NCI-H128 (cell line): ENCODE measurements around the gene GABRR1.
A peak's percentile ranks its signal among the peaks of the same experiment; 100 is the strongest.
"Not testable (repeated sequence)": the region's sequence is repeated elsewhere in the genome, so short reads cannot be mapped to it uniquely, and the experiment has no call there.

Source experiments
- DNase-seq: peaks from one replicate; lab custom pipeline; 2025; ENCODE audit not compliant: unreplicated experiment; lab: John Stamatoyannopoulos, UW

Gene GABRR1

DNA sequence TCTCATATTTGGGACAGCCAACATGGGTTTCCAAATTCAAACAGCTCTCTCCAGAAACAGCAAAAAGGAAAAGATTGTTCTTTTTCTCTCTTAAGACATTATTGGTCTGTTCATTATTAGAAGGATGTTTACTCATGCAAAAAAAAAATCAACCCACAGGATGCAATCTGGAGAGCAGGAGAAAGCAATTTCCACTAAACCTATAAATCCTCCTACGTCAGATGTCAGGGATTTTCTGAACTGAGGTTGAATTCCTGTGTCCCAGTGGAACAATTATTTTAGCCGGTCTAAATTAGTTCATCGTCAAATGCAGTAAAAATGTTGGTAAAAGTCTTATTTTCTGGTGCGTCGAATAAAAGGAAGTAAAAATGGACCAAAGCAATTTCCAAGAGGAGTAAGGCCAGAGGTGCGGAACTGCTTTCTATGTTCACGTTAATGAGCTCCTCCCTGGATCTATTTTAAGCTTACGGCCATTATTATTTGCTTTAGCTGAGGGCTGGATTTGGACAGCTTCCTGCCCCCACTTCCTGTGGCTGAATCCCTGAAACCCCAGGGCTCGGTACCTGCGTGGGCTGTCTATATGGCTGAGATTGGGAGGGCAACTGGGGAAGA lies at the start of gene GABRR1:
GABRR1 (minus strand) TSS at position 60 of the 612 bp plus-strand sequence; CDS start at position 24, 36 bp downstream.
- no peak for DNase-seq

DNA sequence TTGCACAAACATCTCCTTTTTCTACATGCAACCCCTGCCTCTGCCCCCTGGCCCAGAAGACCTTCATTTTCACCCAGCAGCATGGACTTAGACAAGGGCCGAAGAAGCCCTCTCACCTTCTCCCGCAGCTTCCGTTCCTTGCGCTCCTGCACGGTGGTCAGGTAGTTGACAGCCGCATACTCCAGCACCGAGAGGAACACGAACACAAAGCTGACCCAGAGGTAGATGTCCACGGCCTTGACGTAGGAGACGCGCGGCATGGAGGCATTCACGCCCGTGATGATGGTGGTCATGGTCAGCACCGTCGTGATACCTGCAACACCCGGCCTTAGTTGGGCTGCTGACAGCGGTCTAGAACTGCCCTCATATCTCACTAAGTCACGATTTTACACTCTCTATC lies 47.1 kb upstream of the GABRR1 start:
- DNase-seq = no peak

DNA sequence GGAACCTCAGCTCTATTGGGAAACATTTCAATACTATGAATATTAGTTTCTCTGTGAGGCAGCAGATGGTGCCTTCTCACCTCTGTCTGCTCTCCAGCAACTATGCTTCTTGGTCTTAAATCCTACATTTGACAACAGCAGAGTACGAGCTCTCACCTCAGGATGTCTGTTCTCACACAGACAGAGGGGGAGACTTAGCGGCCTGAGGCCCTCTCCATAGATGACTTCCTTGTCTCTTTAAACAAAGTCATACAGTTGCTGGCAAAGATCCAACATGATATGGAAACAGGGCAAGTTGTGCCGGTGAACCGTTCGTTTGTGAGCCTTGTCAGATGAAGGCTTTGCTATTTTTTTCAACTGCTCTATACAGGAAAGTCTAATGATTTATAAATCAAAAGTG lies 43.7 kb upstream of the GABRR1 start:
- peak; percentile 1 for DNase-seq

DNA sequence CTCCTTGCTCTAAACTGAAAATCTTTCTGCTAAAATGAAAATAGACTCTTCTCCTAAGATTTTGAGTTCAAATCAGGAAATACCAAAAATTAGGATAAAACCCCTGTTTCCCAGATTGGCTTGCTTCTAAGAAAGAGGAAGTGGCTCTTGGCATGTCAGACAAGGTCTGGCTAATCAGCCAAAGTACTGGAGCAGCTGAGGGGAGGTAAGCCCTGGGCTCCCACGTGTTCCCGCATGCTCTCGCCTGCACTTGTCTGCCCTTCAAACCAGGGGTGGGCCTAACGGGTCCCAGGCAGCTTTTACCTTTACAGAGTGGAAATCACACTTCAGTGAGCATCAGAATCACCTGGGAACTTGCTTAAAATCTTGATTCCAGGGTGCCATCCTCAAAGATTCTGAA lies 43.2 kb upstream of the GABRR1 start:
- no peak for DNase-seq

DNA sequence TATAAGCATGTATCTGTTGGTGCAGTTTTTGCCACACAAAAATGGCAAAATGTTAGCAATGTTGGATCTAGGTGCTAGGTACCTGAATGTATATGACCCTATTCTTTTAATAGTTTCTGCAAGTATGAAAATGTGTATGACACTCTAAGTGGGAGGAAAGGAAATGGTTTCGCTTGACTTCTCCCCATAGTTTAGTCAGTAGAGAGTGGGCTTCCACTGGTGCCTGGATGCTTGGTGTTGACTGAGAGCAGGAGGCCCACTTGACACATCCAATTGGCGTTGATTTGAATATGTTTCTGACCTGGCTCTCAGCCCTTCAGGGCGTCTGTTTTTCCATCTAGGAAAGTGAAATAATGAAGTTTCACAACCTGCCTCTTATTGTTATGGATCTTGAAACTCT lies 41.8 kb upstream of the GABRR1 start:
- DNase-seq = no peak

DNA sequence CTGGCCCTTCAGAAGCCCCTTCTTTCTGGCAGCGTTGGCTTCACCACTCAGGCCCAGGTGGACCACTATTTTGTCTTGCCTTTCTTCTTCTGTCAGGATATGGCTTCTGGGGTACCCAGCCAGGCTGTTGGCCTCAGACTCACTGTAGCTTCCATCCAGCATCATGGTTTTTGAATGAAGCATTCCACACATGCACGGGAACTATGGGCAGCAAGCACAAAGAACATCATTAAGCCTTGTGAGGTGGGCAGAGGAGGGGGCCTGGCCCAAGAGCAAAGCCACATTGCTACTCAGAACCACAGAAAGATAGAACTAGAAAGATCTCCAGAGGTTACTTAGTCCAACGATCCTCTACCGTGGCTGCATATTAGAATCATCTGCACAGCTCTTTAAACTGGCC lies 40.6 kb upstream of the GABRR1 start:
- DNase-seq = no peak

DNA sequence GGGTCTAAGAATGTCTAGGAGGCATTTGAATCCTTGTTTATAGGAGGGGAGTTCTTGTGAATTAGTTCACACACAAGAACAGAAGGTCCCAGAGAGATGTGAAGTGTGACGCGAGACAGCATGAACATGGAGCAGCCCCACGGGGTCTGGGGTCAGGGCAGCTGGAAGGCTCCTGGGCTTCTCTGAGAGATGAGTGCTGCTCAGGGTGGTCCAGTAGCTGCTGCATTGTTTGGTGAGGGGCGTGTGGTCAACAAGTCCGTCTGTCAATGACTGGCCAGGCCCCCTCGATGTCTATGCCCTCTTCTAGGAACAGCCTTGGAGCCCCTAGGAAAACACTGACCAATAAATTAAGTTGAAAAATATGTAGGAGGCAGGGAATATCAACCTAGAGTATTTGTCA lies 40.2 kb upstream of the GABRR1 start:
- DNase-seq = no peak

DNA sequence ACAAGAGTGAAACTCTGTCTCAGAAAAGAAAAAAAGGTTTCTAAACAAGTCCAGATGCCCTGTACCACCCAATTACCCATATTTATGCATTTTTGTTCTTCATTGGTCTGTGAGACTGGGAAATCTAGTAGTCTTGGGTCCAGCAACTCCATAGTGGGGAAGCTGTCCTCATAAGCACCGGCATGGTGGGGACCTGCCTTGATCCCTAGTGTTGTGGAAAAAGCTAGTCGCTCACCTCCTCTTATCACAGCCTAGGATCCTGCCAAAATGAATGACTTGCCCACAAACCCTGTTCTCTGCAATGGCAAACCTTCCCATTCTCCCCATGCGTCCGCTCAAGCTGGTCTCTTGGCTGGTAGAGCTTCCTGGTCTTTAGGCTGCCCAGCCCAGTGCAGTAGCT lies 38.3 kb upstream of the GABRR1 start:
- no peak for DNase-seq

DNA sequence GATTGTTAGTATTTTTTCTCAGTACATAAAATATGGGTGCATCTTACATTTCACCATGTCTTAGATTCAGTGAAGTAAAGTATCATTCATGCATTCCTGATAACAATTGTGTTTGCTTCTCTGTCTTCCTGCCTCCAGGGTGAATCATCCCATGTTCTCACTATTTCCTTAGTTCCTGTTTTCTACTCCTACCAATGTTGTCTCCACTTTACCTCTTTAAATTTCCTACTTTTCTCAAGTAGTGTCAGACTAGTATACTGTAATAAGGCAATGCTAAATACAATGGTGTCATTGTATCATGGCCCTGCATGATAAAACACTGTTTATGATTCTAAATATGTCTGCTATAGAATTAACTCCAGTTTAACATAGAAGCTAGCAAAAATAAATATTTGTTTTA lies 37.4 kb upstream of the GABRR1 start:
- DNase-seq = no peak

DNA sequence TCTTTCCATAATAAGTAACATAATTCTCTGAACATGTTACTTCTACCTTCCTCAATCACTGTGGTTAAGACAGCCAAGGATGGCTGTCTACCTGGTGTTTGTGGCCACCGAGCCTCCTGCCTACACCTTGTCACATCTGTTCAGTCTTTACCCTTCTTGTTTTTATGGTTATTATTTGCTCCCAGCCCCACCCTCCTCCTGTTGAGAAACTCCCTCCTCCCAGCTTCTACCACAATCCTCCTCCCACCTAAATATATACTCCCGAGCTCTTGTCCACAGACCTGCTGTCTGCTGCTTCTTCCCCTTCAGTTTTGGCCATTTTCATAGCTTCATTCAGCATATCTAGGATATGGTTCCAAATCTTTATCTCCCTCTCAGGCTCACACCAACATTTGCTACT lies 35.7 kb upstream of the GABRR1 start:
- no peak for DNase-seq

DNA sequence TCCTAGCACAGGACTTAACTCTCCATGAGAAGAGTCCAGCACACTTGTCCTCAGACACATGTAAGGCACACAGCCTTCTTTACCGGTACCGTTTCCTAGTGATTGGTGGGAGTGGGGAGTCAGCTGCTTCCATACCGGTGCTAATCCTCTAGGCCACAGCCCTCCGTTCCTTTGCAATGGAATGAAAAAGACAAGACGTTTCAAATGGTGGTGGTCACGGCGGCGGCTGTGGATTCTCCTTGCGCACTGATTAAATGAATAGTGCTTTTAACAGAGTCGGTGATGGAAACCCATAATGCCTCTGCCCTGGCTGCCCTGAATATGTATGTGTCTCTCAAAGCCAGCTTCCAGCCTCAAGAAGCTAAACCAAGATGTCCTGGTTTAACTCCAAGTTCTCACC lies 34.8 kb upstream of the GABRR1 start:
- no peak for DNase-seq

DNA sequence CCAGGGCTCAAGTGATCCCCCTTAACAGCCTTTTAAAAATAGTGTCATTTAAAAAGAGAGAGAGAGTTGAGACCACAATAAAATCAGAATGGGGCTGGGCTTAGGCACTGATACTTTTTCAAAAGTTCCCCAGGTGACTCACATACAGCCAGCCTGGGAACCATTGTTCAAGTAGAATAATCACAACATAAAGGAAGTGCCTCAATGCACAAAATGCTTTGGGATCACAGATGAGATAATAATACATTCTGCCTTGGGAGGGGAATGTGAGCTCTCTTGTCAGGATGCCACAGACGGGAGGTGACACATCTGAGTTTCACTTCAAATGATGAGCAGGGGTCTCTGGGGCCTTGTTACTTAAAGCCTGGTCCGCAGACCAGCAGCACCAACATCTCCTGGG lies 34.0 kb upstream of the GABRR1 start:
- no peak for DNase-seq

DNA sequence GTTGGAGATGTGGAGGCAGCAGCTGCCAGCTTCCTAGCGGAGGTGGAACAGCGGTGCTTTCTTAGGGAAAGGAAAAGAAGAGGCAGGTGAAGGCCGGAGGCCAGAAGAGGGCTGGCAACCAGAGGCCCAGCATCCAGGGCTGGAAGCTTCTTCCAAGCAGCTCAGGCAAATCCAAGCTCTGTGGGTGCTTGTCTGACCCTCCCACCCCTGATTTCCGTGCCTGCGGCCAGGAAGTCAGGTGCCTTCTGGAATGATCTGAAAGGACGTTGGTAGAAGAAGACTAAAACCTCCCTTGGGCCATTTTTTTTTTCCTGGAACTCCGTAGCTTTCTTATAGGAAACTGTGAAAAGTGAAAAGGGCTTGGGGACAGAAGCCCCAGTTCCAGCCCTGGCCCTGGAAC lies 33.1 kb upstream of the GABRR1 start:
- no peak for DNase-seq

DNA sequence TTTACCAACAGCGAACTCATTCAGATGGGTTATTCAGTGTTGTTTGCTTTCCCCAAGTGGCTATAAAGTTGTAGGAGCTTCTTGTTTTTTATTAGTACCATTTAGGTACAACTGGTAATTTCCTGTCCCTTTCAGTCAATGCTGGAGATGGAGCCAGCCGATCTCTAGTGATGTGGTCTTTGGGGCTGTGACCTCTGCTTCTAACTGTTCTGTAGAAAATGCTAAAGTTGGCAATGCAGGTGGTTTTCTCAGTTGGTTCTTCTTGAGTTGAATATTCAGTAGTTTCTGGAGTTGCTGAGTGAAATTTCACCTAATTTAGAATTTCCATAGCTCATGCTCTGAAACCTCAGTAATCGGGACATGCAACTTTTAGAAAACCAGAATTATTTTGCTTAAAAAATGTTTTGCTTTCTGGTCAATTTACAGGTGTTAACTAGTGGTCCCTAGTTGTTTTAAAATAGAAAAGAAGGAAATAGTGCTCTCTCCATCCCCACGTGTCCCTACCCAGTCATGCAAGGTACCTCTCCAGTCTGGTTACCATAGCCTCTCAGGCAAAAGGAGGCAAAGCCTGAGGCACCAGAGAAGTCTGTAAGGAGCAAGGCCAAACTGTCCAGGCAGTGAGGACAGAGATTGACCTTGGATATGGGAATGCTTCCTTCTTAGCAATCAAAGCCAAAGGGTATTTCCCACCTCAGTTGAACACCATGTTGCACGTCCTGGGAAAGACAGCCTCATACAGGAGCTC lies 27.3 kb upstream of the GABRR1 start:
- DNase-seq = no peak

DNA sequence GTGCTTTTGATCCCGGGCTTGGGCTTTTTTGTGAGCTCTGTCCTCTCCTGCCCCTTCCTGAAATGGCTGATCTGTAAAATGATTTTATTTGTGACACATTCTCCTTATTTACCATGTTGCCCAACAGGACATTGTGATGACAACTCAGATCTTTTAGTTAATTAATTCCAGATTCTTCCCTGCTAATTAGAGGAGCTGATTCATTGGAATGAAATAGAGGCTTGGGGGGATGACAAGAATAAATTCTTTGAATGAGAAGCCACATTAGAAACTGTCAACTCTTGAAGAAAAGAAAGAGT lies 26.1 kb upstream of the GABRR1 start:
- no peak for DNase-seq

DNA sequence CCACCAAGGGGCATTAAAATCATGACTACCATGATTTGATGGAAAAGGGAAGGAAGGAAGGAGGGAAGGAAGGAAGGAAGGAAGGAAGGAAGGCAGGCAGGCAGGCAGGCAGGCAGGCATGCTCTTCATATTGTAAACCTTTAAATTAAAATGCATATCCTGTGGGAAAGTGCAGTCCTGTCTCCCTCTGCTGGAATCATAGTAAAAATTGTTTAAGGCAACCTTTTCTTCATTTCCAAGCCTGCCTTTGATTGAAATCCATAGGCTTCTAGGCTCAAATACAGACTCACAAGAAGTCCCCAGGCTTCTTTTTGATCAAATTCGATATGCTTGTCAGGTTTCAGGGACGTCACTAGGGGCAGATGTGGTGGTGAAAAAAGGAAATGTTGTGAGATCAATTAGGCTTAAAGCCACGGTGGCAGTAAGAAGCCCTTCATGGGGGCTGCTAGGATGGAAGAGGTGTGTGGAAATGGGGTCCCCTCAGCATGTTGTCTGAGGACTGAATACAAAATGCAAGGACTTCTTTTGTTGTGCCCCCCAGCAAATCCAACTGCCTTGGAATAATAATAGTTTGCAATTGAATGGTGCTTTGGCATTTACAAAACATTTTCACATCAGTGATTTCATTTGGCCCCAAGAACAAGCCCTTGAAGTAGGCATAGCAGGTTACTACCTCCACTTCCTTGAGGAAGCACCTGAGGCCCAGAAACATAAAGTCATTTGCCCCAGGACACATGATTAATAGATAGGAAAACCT lies 25.6 kb upstream of the GABRR1 start:
- peak; percentile 20 for DNase-seq

DNA sequence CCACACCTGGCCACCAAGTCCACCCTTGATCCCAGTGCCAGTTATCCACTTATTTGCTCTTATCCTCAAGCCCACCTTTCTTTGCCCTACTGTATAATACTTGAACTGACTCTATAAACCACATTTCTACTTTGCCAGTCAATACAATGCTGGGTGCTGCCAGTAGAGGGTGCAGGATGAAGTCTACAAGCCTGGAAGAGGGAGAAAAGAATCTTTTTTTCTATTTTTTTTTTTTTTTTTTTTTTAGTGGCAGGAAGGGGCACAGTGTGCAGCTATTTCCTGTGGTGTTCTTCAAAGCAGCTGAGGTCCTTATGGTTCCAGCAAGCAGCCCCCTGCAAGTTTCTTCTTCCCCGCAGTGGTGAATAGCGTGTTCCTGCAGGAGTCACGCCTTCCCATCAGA lies 22.2 kb upstream of the GABRR1 start:
- no peak for DNase-seq

DNA sequence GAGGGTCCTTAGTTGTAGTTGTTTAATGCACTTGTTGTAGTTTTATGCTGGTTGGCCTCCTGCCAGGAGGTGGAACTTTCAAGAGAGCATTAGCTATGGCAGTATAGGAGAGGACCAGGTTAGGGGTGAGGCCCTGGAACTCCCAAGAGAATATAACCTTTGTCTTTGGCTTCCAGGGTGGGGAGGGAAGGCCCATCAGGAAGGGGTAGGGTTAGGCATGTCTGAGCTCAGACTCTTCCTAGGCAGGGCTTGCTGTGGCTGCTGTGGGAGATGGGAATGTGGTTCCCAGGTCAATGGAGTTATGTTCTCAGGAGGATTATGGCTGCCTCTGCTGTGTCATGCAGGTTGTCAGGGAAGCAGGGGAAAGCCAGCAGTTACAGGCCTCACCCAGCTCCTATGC lies 20.0 kb upstream of the GABRR1 start:
- no peak for DNase-seq

DNA sequence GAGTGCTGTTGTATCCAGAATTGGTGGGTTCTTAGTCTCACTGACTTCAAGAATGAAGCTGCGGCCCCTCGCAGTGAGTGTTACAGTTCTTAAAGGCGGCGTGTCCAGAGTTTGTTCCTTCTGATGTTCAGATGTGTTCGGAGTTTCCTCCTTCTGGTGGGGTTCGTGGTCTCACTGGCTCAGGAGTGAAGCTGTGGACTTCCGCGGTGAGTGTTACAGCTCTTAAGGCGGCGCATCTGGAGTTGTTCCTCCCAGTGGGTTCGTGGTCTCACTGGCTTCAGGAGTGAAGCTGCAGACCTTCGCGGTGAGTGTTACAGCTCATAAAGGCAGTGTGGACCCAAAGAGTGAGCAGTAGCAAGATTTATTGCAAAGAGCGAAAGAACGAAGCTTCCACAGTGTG lies 16.4 kb upstream of the GABRR1 start:
- DNase-seq = not testable (repeated sequence)

DNA sequence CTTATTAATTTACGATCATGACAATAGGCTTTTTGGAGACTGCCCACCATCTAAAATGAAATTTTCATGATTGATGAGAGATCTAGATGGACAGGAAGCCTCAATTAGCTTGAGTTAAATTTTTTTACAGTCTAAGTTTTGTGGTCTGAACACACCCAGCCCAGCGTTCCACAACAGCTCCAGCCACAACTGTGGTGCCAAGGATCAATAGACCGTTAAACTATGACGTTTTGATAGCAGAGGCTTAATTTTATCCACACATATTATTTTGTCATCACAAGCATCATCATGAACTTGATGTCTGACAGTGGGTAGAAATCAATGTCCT lies 5.5 kb upstream of the GABRR1 start:
- no peak for DNase-seq

DNA sequence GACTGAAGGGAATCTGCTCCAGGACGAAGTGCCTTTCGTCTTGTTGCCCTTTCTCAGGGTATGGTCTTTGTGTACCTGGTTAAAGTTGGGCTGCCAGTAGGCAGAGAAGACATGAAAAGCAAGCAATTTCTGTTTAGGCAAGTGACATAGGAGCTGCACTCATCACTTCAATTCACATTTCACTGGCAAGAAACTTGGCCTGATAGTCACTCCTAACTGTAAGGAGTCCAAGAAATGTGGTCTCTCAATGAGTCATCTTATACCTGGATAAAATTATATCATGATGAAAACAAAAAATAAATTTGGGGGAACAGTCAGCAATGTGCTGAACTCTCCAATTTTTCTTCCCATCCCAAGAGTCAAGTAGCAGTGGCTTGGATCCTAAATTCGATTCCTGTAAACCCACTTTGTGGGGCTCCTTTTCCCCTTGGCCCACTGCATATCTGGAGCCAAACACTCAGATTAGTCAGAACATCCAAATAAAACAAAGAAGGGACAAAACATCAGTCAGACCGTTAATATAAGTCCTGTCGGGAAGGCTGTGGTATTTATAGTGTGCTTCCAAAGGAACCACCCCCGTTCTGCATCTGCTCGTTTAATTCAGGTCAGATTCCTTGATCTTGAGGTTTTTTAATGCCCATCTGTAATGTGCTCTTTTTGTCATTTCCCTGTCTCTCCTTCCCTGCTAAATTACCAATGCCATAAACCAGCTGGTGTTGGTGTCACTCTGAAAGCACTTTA lies 5.0 kb upstream of the GABRR1 start:
- no peak for DNase-seq

DNA sequence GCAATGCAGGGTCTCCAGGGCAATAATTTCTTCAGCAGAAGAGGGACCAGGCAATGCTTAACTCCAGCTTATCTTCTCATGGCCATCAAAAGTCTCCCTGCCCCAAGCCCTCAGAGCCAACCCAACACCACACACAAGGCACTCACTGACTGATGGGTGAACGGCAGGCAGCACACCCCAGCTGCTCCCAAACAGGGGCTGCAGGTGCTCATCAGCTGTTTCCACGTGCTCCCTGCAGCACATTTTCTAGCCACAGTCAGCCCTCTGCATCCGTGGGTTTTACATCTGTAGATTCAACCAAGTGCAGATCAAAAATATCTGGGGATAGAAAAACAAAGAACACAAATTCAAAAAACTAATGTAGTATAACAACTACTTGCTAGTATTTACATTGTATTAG lies 4.0 kb upstream of the GABRR1 start:
- DNase-seq = no peak
